Measurements from ENCODE around the gene PRDM16.

The PRDM16 gene

DNA sequence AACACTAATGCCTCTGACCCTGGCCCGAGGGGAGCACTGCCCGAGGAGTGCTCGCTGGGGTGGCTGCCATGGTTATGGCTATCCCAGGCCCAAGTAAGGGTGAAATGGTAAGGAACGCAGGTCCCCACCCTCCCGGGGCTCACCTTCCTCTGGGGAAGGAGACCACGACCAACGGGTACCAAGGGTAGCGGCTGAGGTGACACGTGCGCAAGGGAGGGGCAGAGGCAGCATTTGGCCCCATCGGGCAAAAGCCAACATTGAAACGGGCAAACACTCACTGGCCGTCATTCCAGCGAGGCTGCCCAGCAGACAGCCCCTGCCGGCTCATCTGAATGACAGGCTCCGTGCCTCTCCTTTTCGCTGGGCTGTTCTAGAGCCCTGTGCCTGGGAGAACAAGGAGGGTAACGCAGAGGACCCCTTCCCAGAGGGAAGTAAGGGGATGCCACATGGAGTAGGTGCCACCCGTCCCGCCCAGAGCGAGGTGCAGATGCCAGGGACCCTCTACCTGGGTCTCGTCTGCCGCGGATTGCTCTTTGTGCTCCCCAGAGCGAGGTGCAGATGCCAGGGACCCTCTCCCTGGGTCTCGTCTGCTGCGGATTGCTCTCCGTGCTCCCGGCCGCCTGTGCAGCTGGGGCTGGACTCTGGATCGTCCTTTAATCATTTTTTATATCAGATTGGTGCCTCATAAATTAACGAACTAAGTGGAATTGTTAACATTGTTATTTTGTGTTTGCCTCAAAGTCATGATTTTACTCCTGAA is 31.5 kb upstream of the PRDM16 start:
- TF ChIP-seq, protein P1, sequence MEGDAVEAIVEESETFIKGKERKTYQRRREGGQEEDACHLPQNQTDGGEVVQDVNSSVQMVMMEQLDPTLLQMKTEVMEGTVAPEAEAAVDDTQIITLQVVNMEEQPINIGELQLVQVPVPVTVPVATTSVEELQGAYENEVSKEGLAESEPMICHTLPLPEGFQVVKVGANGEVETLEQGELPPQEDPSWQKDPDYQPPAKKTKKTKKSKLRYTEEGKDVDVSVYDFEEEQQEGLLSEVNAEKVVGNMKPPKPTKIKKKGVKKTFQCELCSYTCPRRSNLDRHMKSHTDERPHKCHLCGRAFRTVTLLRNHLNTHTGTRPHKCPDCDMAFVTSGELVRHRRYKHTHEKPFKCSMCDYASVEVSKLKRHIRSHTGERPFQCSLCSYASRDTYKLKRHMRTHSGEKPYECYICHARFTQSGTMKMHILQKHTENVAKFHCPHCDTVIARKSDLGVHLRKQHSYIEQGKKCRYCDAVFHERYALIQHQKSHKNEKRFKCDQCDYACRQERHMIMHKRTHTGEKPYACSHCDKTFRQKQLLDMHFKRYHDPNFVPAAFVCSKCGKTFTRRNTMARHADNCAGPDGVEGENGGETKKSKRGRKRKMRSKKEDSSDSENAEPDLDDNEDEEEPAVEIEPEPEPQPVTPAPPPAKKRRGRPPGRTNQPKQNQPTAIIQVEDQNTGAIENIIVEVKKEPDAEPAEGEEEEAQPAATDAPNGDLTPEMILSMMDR (IDR thresholded peaks at IDR 0.05; ENCODE audit: insufficient read depth, missing control alignments) = no peak
- DNase-seq (ENCODE audit: insufficient read length, low spot score) (no peak), FAIRE-seq (no peak)

GRCh38 chr1:3038113-3038551 is 30.9 kb upstream of the PRDM16 start:
- DNase-seq (ENCODE audit: insufficient read length, low spot score) (no peak), FAIRE-seq (no peak)
- TF ChIP-seq, protein P1 (IDR thresholded peaks at IDR 0.05; ENCODE audit: insufficient read depth, missing control alignments) = no peak

DNA sequence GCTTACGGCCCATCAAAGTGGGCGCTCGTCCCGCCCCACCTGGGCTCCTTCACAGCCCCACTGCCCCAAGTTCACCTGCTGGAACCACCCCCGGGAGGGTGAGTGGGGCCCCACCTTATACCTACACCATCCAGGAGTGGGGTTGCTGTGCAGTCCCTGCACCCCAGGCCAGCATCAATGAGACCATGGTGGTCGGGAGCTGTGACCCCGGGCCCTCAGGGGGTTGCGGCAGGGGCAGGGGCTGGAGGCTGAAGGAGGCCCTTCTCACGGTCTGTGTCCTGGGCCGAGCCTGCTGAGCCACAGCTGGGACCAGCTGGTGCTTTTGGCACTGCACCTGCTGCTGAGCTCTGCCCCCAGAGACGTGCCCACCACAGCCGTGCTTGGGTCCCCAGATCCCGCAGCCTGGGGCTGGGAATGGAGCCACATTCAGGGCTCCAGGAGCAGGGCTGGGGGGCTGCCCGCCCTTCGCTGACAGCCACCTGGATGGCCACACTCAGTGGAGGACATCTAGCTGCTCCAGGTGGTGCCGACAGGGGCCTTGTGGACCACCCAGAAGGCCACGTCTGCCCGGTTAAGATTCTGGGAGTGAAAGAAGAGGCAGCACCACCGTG is 30.3 kb upstream of the PRDM16 start:
- TF ChIP-seq, protein P1 (IDR thresholded peaks at IDR 0.05; ENCODE audit: insufficient read depth, missing control alignments) = no peak
- no peak for DNase-seq (ENCODE audit: insufficient read length, low spot score)
- FAIRE-seq = no peak

GRCh38 chr1:3040004-3040403 is 29.0 kb upstream of the PRDM16 start:
- no peak for FAIRE-seq
- TF ChIP-seq, protein P1 (IDR thresholded peaks at IDR 0.05; ENCODE audit: insufficient read depth, missing control alignments) = no peak

DNA sequence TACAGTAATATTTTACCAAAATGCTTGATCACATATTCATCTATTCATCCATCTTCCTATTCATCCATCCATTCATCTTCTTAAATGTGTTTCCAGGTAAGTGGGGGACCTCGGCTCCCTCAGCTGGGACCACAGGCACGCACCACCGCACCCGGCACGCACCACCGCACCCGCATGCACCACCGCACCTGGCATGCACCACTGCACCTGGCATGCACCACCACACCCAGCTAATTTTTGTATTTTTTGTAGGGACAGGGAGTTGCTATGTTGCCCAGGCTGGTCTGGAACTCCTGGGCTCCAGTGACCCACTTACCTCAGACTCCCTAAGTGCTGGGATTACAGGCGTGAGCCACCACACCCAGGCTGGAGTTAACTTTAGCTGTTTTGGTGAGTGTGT is 26.5 kb upstream of the PRDM16 start:
- TF ChIP-seq, protein P1 (IDR thresholded peaks at IDR 0.05; ENCODE audit: insufficient read depth, missing control alignments) = no peak
- no peak for FAIRE-seq
- DNase-seq (ENCODE audit: insufficient read length, low spot score) = no peak

More at GRCh38 chr1:3040004-3040403, 29.0 kb upstream of the PRDM16 start:
- no peak for DNase-seq (ENCODE audit: insufficient read length, low spot score)

DNA sequence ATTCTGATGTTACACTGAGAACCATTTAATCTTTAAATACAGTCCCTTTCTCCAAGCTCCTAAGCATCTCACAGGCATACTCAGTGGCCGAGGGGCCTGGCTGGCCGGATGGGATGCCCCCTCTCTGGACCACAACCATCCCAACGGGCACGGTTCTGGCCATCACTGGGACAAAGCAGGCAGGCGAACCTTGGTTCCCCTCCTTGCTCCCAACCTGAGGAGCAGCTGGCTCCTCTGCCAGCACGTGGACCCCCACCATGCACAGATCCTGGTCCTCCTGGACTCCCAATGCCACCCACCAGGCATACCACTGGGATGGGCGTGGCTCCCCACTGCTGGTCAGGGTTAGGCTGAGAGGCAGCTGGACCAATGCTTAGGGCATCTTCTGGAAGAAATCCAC is 19.8 kb upstream of the PRDM16 start:
- FAIRE-seq (no peak), DNase-seq (ENCODE audit: insufficient read length, low spot score) (no peak)
- TF ChIP-seq, protein P1 (IDR thresholded peaks at IDR 0.05; ENCODE audit: insufficient read depth, missing control alignments) = no peak

DNA sequence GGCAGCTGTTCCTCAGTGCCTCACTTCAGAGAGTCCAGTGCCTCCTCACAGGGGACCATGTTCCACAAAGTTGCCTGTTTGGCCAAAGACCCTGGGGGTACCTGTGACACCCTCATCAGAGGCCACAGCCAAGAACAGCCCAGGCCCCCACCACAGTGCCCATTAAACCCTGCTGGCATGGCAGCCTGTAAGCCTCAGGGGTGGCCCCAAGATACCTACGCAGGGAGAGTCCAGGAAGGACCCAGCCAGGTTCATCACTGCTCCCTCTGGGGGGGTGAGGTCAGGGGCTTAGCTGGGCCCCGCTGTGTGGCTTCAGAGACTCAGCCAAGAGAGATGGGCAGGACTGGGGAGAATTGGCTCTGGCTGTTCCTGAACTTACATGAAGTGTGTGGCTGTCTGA is 19.1 kb upstream of the PRDM16 start:
- TF ChIP-seq, protein P1 (IDR thresholded peaks at IDR 0.05; ENCODE audit: insufficient read depth, missing control alignments) = no peak
- FAIRE-seq (no peak), DNase-seq (ENCODE audit: insufficient read length, low spot score) (no peak)
